Measurements from ENCODE around the gene PPFIBP2. TPM values are rescaled to one million over a fixed set of nuclear protein-coding genes. Genes with fewer than 3 reads are reported as not detected.

PPFIBP2 gene
- total RNA-seq, 2 experiments from 2014 or later: 102 to 182 TPM

- POLR2A ChIA-PET: no interaction called here
- intact Hi-C loops (cut with micrococcal nuclease; ENCODE audit: unreplicated experiment): loop anchor here (5.0 kb wide), 1 partner anchor 225 kb away; no protein-coding TSS in a partner anchor
- no TSS peak for BruUV-seq (replicated peaks)
Observed at GRCh38 chr11:7667460-7667859, 153.7 kb downstream of the PPFIBP2 start.

GRCh38 chr11:7668464-7668863 is 154.7 kb downstream of the PPFIBP2 start:
- CTCF ChIA-PET (ENCODE audit: unreplicated experiment): no interaction called here
- no peak overlapping the region for H2AFZ ChIP-seq (ENCODE audit: low read length)
- DNase-seq (ENCODE audit: low spot score): no peak
- no peaks in the 10 kb centered on the region for H3K4me1 ChIP-seq (ENCODE audit: insufficient read depth, low read length, poor library complexity, severe bottlenecking)
- POLR2A ChIA-PET: interaction anchor here (0.6 to 0.7 kb wide), 2 partner anchors 163 to 942 kb away, joined by 3 read pairs; no protein-coding TSS in a partner anchor
- no peak overlapping the region for H3K4me2 ChIP-seq (ENCODE audit: low read length)
- TF ChIP-seq, protein P1, sequence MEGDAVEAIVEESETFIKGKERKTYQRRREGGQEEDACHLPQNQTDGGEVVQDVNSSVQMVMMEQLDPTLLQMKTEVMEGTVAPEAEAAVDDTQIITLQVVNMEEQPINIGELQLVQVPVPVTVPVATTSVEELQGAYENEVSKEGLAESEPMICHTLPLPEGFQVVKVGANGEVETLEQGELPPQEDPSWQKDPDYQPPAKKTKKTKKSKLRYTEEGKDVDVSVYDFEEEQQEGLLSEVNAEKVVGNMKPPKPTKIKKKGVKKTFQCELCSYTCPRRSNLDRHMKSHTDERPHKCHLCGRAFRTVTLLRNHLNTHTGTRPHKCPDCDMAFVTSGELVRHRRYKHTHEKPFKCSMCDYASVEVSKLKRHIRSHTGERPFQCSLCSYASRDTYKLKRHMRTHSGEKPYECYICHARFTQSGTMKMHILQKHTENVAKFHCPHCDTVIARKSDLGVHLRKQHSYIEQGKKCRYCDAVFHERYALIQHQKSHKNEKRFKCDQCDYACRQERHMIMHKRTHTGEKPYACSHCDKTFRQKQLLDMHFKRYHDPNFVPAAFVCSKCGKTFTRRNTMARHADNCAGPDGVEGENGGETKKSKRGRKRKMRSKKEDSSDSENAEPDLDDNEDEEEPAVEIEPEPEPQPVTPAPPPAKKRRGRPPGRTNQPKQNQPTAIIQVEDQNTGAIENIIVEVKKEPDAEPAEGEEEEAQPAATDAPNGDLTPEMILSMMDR (conservative IDR thresholded peaks at IDR 0.05; ENCODE audit: low read length): no peak
- no peak for TF ChIP-seq EZH2phosphoT487 (IDR thresholded peaks at IDR 0.05; ENCODE audit: borderline replicate concordance, low read depth, low read length)
- H3K9me2 ChIP-seq (ENCODE audit: insufficient read depth, low read length): no peaks in the 10 kb centered on the region
- no peaks in the 10 kb centered on the region for H4K20me1 ChIP-seq (ENCODE audit: insufficient read depth, low read length)
- BruUV-seq (replicated peaks): no TSS peak
- no peaks in the 10 kb centered on the region for H3K79me2 ChIP-seq (ENCODE audit: insufficient read depth, low read depth, low read length)
- H3K36me3 ChIP-seq (ENCODE audit: insufficient read depth, low read length): peaks cover 50% of the 10 kb centered on the region
- no peak overlapping the region for H3K27ac ChIP-seq (ENCODE audit: low read depth, low read length, poor library complexity, severe bottlenecking)
- H3K4me3 ChIP-seq (ENCODE audit: low read depth, low read length, poor library complexity, severe bottlenecking): no peak overlapping the region
- intact Hi-C loops (cut with micrococcal nuclease; ENCODE audit: unreplicated experiment): loop anchor here (5.0 kb wide), 1 partner anchor 226 kb away; no protein-coding TSS in a partner anchor
- H3K9me3 ChIP-seq (ENCODE audit: low read length): no peaks in the 10 kb centered on the region

More at GRCh38 chr11:7667460-7667859, 153.7 kb downstream of the PPFIBP2 start:
- Histone ChIP-seq H3K4me2 (ENCODE audit: low read length) (no peak overlapping the region), H3K36me3 (ENCODE audit: insufficient read depth, low read length) (peaks cover 50% of the 10 kb centered on the region), H3K9me2 (ENCODE audit: insufficient read depth, low read length) (no peaks in the 10 kb centered on the region), H3K4me1 (ENCODE audit: insufficient read depth, low read length, poor library complexity, severe bottlenecking) (no peaks in the 10 kb centered on the region), H3K79me2 (ENCODE audit: insufficient read depth, low read depth, low read length) (no peaks in the 10 kb centered on the region), H3K9me3 (ENCODE audit: low read length) (no peaks in the 10 kb centered on the region), H3K27ac (ENCODE audit: low read depth, low read length, poor library complexity, severe bottlenecking) (no peak overlapping the region), H4K20me1 (ENCODE audit: insufficient read depth, low read length) (no peaks in the 10 kb centered on the region), H3K4me3 (ENCODE audit: low read depth, low read length, poor library complexity, severe bottlenecking) (no peak overlapping the region), H2AFZ (ENCODE audit: low read length) (no peak overlapping the region)
- no peak for DNase-seq (ENCODE audit: low spot score)
- TF ChIP-seq, protein P1 (conservative IDR thresholded peaks at IDR 0.05; ENCODE audit: low read length): no peak
- TF ChIP-seq EZH2phosphoT487 (IDR thresholded peaks at IDR 0.05; ENCODE audit: borderline replicate concordance, low read depth, low read length): no peak
- CTCF ChIA-PET (ENCODE audit: unreplicated experiment): no interaction called here

DNA sequence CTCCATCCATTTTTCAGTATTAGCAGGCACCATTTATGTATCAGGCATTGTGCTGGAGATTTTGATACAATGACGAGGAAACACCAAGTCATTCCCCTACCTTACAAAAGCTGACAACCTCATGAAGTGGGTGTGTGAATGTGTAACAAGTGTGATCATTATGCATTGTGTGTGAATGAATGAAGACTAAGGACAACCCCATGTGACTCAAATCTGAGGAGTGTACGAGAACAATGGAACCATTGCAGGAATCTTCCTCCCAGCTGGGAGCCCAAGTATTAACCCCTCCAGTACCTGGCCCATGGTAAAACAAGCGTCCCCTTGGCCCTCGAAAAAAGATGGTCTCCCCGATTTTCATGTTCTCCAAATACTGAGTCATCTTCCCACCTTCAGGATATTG is 155.1 kb downstream of the PPFIBP2 start:
- CTCF ChIA-PET (ENCODE audit: unreplicated experiment): no interaction called here

More for the DNA sequence above, 155.1 kb downstream of the PPFIBP2 start:
- no peaks in the 10 kb centered on the region for H3K9me2 ChIP-seq (ENCODE audit: insufficient read depth, low read length)
- intact Hi-C loops (cut with micrococcal nuclease; ENCODE audit: unreplicated experiment): loop anchor here (5.0 kb wide), 1 partner anchor 227 kb away; no protein-coding TSS in a partner anchor
- DNase-seq (ENCODE audit: low spot score): no peak
- peaks cover 50% of the 10 kb centered on the region for H3K36me3 ChIP-seq (ENCODE audit: insufficient read depth, low read length)
- H3K4me2 ChIP-seq (ENCODE audit: low read length): no peak overlapping the region
- no peaks in the 10 kb centered on the region for H4K20me1 ChIP-seq (ENCODE audit: insufficient read depth, low read length)
- no peak overlapping the region for H3K27ac ChIP-seq (ENCODE audit: low read depth, low read length, poor library complexity, severe bottlenecking)
- no peaks in the 10 kb centered on the region for H3K4me1 ChIP-seq (ENCODE audit: insufficient read depth, low read length, poor library complexity, severe bottlenecking)
- no peak overlapping the region for H2AFZ ChIP-seq (ENCODE audit: low read length)
- no TSS peak for BruUV-seq (replicated peaks)
- H3K4me3 ChIP-seq (ENCODE audit: low read depth, low read length, poor library complexity, severe bottlenecking): no peak overlapping the region
- POLR2A ChIA-PET: interaction anchor here (0.6 to 1.3 kb wide), 3 partner anchors 13 to 942 kb away, joined by 3 to 5 read pairs (median 3); no protein-coding TSS in a partner anchor
- H3K9me3 ChIP-seq (ENCODE audit: low read length): no peaks in the 10 kb centered on the region
- no peaks in the 10 kb centered on the region for H3K79me2 ChIP-seq (ENCODE audit: insufficient read depth, low read depth, low read length)
- TF ChIP-seq EZH2phosphoT487 (IDR thresholded peaks at IDR 0.05; ENCODE audit: borderline replicate concordance, low read depth, low read length): no peak
- TF ChIP-seq, protein P1 (conservative IDR thresholded peaks at IDR 0.05; ENCODE audit: low read length): no peak
